ENCODE results near the gene ORC3. TPM values are rescaled to one million over a fixed set of nuclear protein-coding genes. Genes with fewer than 3 reads are reported as not detected.

Gene ORC3
- total and polyA plus RNA-seq, 2 donors (not counting 3 experiments of a cell fraction or from before 2014, with no cell fraction given), result 9.2 to 17.9 TPM

GRCh38 chr6:87586371-87587077 is 3.4 kb upstream of the ORC3 start:
- peaks cover 81% of the 10 kb centered on the region for H3K79me2 ChIP-seq (ENCODE audit: control insufficient read depth, insufficient read depth, low read length)
- dilution Hi-C loops (cut with MboI; ENCODE audit: extremely low pct_ligation_motif_present, low sequenced_read_pairs), result no loop called here
- H4K20me1 ChIP-seq (replicated peaks; ENCODE audit: control insufficient read depth, extremely low read depth, insufficient read depth, low read length), result no peaks in the 10 kb centered on the region
- TF ChIP-seq CTCF (IDR thresholded peaks at IDR 0.05; ENCODE audit: extremely low read depth in 1 of 2, insufficient read depth in 1 of 2, low read depth in 1 of 2, low read length in 2 of 2) (no peak), POLR2AphosphoS5 (IDR thresholded peaks at IDR 0.05; ENCODE audit: insufficient read depth, low read depth, low read length) (no peak), GATA2 (IDR thresholded peaks at IDR 0.05; ENCODE audit: insufficient read depth, insufficient read length, low read depth, low read length) (no peak), JUN (IDR thresholded peaks at IDR 0.05; ENCODE audit: borderline replicate concordance, insufficient read depth, insufficient read length, low read depth) (no peak), EZH2 (IDR thresholded peaks at IDR 0.05; ENCODE audit: borderline replicate concordance, low read depth, low read length, severe bottlenecking) (no peak), FOS (IDR thresholded peaks at IDR 0.05; ENCODE audit: borderline replicate concordance, insufficient read depth, low read length) (no peak), POLR2A (IDR thresholded peaks at IDR 0.05; ENCODE audit: low read depth, low read length) (no peak), MYC (IDR thresholded peaks at IDR 0.05; ENCODE audit: low read depth, low read length) (no peak), MAX (IDR thresholded peaks at IDR 0.05; ENCODE audit: insufficient read depth, insufficient read length) (no peak)
- CTCF ChIA-PET, result interaction anchor here (0.9 kb wide), 1 partner anchor 30 kb away, joined by 3 read pairs; no protein-coding TSS in a partner anchor
- H3K27me3 ChIP-seq (ENCODE audit: control insufficient read depth in 2 of 2, insufficient read depth in 2 of 2, low read length in 2 of 2), result no peaks in the 10 kb centered on the region
- no peak overlapping the region for H3K4me3 ChIP-seq (replicated peaks in 1 of 3; ENCODE audit: insufficient read depth in 1 of 3, low read depth in 1 of 3, low read length in 3 of 3)
- no peak overlapping the region for H2AFZ ChIP-seq (ENCODE audit: low read depth, low read length)
- H3K4me2 ChIP-seq (ENCODE audit: insufficient read depth, low read length), result no peak overlapping the region
- H3K9me1 ChIP-seq (replicated peaks; ENCODE audit: control insufficient read depth, extremely low read depth, insufficient read depth, low read length), result no peaks in the 10 kb centered on the region
- DNase-seq (ENCODE audit: low read depth, low spot score) (no peak), FAIRE-seq (no peak)
- no peak overlapping the region for H3K27ac ChIP-seq (ENCODE audit: insufficient read depth, low read depth, low read length)
- POLR2A ChIA-PET, result no interaction called here
- H3K9ac ChIP-seq (replicated peaks; ENCODE audit: extremely low read depth, insufficient read depth, low read length), result no peak overlapping the region
- H3K4me1 ChIP-seq (ENCODE audit: control insufficient read depth, extremely low read depth, insufficient read depth, low read length), result peaks cover 16% of the 10 kb centered on the region
- BruUV-seq (replicated peaks), result no TSS peak
- intact Hi-C loops (cut with micrococcal nuclease), result loop anchor here (10.0 kb wide), 1 partner anchor 432 kb away; the partner anchor contains the start of gene ZNF292
- no peaks in the 10 kb centered on the region for H3K9me3 ChIP-seq (replicated peaks; ENCODE audit: control insufficient read depth, insufficient read depth, low read length)
- H3K36me3 ChIP-seq (ENCODE audit: control insufficient read depth in 2 of 2, extremely low read depth in 1 of 2, insufficient read depth in 2 of 2, low read length in 2 of 2), result peaks cover 0 to 2% of the 10 kb centered on the region in 2 experiments
